Mesendoderm (in vitro differentiated cells): ENCODE measurements around the gene NAA30.
A peak's percentile ranks its signal among the peaks of the same experiment; 100 is the strongest.

Experiments used
- DNase-seq: peaks from one replicate; pipeline ENCODE4 v3.0.0; 2013
- H2AK5ac ChIP-seq: 2 replicates; pipeline ENCODE4 v1.6.1; 2013; ENCODE audit warnings: low read length, inconsistent platforms
- H2BK120ac ChIP-seq: 2 replicates; pipeline ENCODE4 v1.6.1; 2013; ENCODE audit warnings: low read depth, mild to moderate bottlenecking, low read length, moderate library complexity, mixed read lengths
- H2BK15ac ChIP-seq: replicated peaks from 2 replicates; pipeline ENCODE4 v1.6.1; 2013; ENCODE audit warnings: low read depth, mild to moderate bottlenecking, moderate library complexity
- H2BK5ac ChIP-seq: 2 replicates; pipeline ENCODE4 v1.6.1; 2013; ENCODE audit warnings: low read length, inconsistent platforms
- H3K18ac ChIP-seq: 2 replicates; pipeline ENCODE4 v1.6.1; 2013; ENCODE audit warnings: mild to moderate bottlenecking, low read length, mixed read lengths
- H3K23ac ChIP-seq: one replicate; pipeline ENCODE4 v1.6.1; 2013; ENCODE audit warnings: low read length
- H3K27ac ChIP-seq: 2 replicates; pipeline ENCODE4 v1.5.1; 2013; ENCODE audit warnings: low read depth, mild to moderate bottlenecking, inconsistent platforms, low read length, moderate library complexity
- H3K27me3 ChIP-seq: 2 replicates; pipeline ENCODE4 v1.6.1; 2013; ENCODE audit warnings: low read length, control low read depth, mild to moderate bottlenecking, inconsistent platforms; ENCODE audit not compliant: insufficient read depth, poor library complexity
- H3K36me3 ChIP-seq: 2 replicates; pipeline ENCODE4 v1.6.1; 2013; ENCODE audit warnings: low read length, inconsistent platforms; ENCODE audit not compliant: control insufficient read depth, insufficient read depth
- H3K4ac ChIP-seq: one replicate; pipeline ENCODE4 v1.6.1; 2013; ENCODE audit warnings: low read depth, mild to moderate bottlenecking, low read length, moderate library complexity
- H3K4me1 ChIP-seq: 2 replicates; pipeline ENCODE4 v1.6.1; 2013; ENCODE audit warnings: low read depth, low read length, inconsistent platforms; ENCODE audit not compliant: control insufficient read depth
- H3K4me2 ChIP-seq: 2 replicates; pipeline ENCODE4 v1.6.1; 2013; ENCODE audit warnings: low read length
- H3K4me3 ChIP-seq: 2 replicates; pipeline ENCODE4 v1.5.1; 2013; ENCODE audit warnings: mild to moderate bottlenecking, low read length
- H3K56ac ChIP-seq: one replicate; pipeline ENCODE4 v1.6.1; 2013; ENCODE audit warnings: low read length
- H3K79me1 ChIP-seq: 2 replicates; pipeline ENCODE4 v1.6.1; 2013; ENCODE audit warnings: low read length, inconsistent platforms
- H3K79me2 ChIP-seq: 2 replicates; pipeline ENCODE4 v1.6.1; 2013; ENCODE audit warnings: mild to moderate bottlenecking, low read length; ENCODE audit not compliant: control insufficient read depth, insufficient read depth
- H3K9ac ChIP-seq: 2 replicates; pipeline ENCODE4 v1.6.1; 2013; ENCODE audit warnings: low read length, inconsistent platforms
- H4K5ac ChIP-seq: one replicate; pipeline ENCODE4 v1.6.1; 2013; ENCODE audit warnings: low read length
- H4K8ac ChIP-seq: one replicate; pipeline ENCODE4 v1.6.1; 2013; ENCODE audit warnings: low read depth, mild to moderate bottlenecking, control low read depth, low read length, moderate library complexity
- WGBS: extraction: QIAGEN DNeasy Blood & Tissue Kit; methylation state at CpG from one replicate; pipeline ENCODE4 v1.1.7; 2013; ENCODE audit warnings: low lambda C conversion rate, missing lambda C conversion rate; ENCODE audit not compliant: insufficient coverage; ENCODE audit errors: extremely low coverage; 5-methylcytosine and 5-hydroxymethylcytosine counted together

Gene NAA30

GRCh38 chr14:57375156-57375555 lies 15.2 kb upstream of the NAA30 start:
- Histone ChIP-seq H2BK120ac (no peak overlapping the region), H3K18ac (no peak overlapping the region), H3K56ac (no peak overlapping the region), H4K8ac (no peak overlapping the region), H3K36me3 (no peaks in the 10 kb centered on the region), H3K27me3 (no peaks in the 10 kb centered on the region), H2AK5ac (no peak overlapping the region), H4K5ac (no peak overlapping the region), H2BK5ac (no peak overlapping the region), H3K4ac (no peak overlapping the region), H2BK15ac (no peak overlapping the region), H3K9ac (no peak overlapping the region), H3K4me3 (no peak overlapping the region), H3K79me1 (no peaks in the 10 kb centered on the region), H3K23ac (no peak overlapping the region), H3K79me2 (no peaks in the 10 kb centered on the region), H3K4me2 (no peak overlapping the region), H3K4me1 (no peaks in the 10 kb centered on the region), H3K27ac (no peak overlapping the region)
- peak; percentile 19 for DNase-seq
- no CpG with 5 or more reads among the region's 3 CpGs for WGBS

GRCh38 chr14:57378661-57379060 lies 11.7 kb upstream of the NAA30 start:
- H3K79me2 ChIP-seq, result no peaks in the 10 kb centered on the region
- H3K9ac ChIP-seq, result no peak overlapping the region
- DNase-seq, result no peak

GRCh38 chr14:57380935-57381334 lies 9.5 kb upstream of the NAA30 start:
- no peaks in the 10 kb centered on the region for H3K79me2 ChIP-seq
- H2BK5ac ChIP-seq, result no peak overlapping the region
- no peaks in the 10 kb centered on the region for H3K27me3 ChIP-seq
- no peak for DNase-seq
- no peaks in the 10 kb centered on the region for H3K36me3 ChIP-seq
- no peak overlapping the region for H3K4me2 ChIP-seq
- no peak overlapping the region for H2BK15ac ChIP-seq
- no peak overlapping the region for H4K8ac ChIP-seq
- no peak overlapping the region for H3K4ac ChIP-seq
- no peaks in the 10 kb centered on the region for H3K4me1 ChIP-seq
- no peak overlapping the region for H3K27ac ChIP-seq
- H3K23ac ChIP-seq, result no peak overlapping the region
- no peak overlapping the region for H2AK5ac ChIP-seq
- H3K79me1 ChIP-seq, result no peaks in the 10 kb centered on the region
- no peak overlapping the region for H4K5ac ChIP-seq
- H3K9ac ChIP-seq, result no peak overlapping the region
- no peak overlapping the region for H3K4me3 ChIP-seq
- no peak overlapping the region for H3K18ac ChIP-seq
- H3K56ac ChIP-seq, result no peak overlapping the region
- H2BK120ac ChIP-seq, result no peak overlapping the region
- WGBS, result no CpG with 5 or more reads among the region's 3 CpGs

More at GRCh38 chr14:57378661-57379060, 11.7 kb upstream of the NAA30 start:
- Histone ChIP-seq H3K27ac (no peak overlapping the region), H2AK5ac (no peak overlapping the region), H4K5ac (no peak overlapping the region), H3K27me3 (no peaks in the 10 kb centered on the region), H3K4me3 (no peak overlapping the region), H2BK15ac (no peak overlapping the region), H3K23ac (no peak overlapping the region), H3K4ac (no peak overlapping the region), H3K56ac (no peak overlapping the region), H4K8ac (no peak overlapping the region), H3K79me1 (no peaks in the 10 kb centered on the region), H3K4me2 (no peak overlapping the region), H2BK5ac (no peak overlapping the region), H3K36me3 (no peaks in the 10 kb centered on the region), H2BK120ac (no peak overlapping the region), H3K18ac (no peak overlapping the region), H3K4me1 (no peaks in the 10 kb centered on the region)

- no CpG with 5 or more reads among the region's 2 CpGs for WGBS
These were observed 8.1 kb upstream of the NAA30 start for GRCh38 chr14:57382283-57382682.

GRCh38 chr14:57383125-57383745 lies 7.2 kb upstream of the NAA30 start:
- Histone ChIP-seq H3K27me3 (no peaks in the 10 kb centered on the region), H4K5ac (no peak overlapping the region), H3K23ac (no peak overlapping the region), H3K9ac (no peak overlapping the region), H3K4ac (no peak overlapping the region), H3K79me2 (no peaks in the 10 kb centered on the region), H2BK120ac (no peak overlapping the region), H2BK15ac (no peak overlapping the region), H3K79me1 (no peaks in the 10 kb centered on the region), H3K4me3 (no peak overlapping the region), H3K36me3 (no peaks in the 10 kb centered on the region), H2BK5ac (no peak overlapping the region), H3K4me2 (no peak overlapping the region), H4K8ac (no peak overlapping the region), H2AK5ac (no peak overlapping the region), H3K56ac (no peak overlapping the region), H3K4me1 (no peaks in the 10 kb centered on the region), H3K27ac (no peak overlapping the region), H3K18ac (no peak overlapping the region)
- peak; percentile 69 for DNase-seq

More at GRCh38 chr14:57382283-57382682, 8.1 kb upstream of the NAA30 start:
- no peak overlapping the region for H2BK15ac ChIP-seq
- no peak overlapping the region for H2BK120ac ChIP-seq
- no peak overlapping the region for H2AK5ac ChIP-seq
- no peaks in the 10 kb centered on the region for H3K36me3 ChIP-seq
- DNase-seq, result no peak
- H3K27ac ChIP-seq, result no peak overlapping the region
- no peak overlapping the region for H3K4me3 ChIP-seq
- no peak overlapping the region for H3K56ac ChIP-seq
- no peak overlapping the region for H4K5ac ChIP-seq
- no peak overlapping the region for H3K4me2 ChIP-seq
- H3K23ac ChIP-seq, result no peak overlapping the region
- H2BK5ac ChIP-seq, result no peak overlapping the region
- no peak overlapping the region for H3K4ac ChIP-seq
- no peaks in the 10 kb centered on the region for H3K79me1 ChIP-seq
- no peak overlapping the region for H3K9ac ChIP-seq
- H3K18ac ChIP-seq, result no peak overlapping the region
- H3K4me1 ChIP-seq, result no peaks in the 10 kb centered on the region
- H4K8ac ChIP-seq, result no peak overlapping the region
- no peaks in the 10 kb centered on the region for H3K27me3 ChIP-seq
- H3K79me2 ChIP-seq, result no peaks in the 10 kb centered on the region

GRCh38 chr14:57388067-57388466 lies 2.3 kb upstream of the NAA30 start:
- Histone ChIP-seq H3K4me2 (no peak overlapping the region), H3K4ac (no peak overlapping the region), H3K27me3 (no peaks in the 10 kb centered on the region), H3K79me2 (peaks cover 17% of the 10 kb centered on the region), H3K27ac (no peak overlapping the region), H3K56ac (no peak overlapping the region), H3K18ac (no peak overlapping the region), H3K4me1 (peaks cover 6% of the 10 kb centered on the region), H3K4me3 (no peak overlapping the region), H3K23ac (no peak overlapping the region), H2AK5ac (no peak overlapping the region), H2BK120ac (no peak overlapping the region), H4K8ac (no peak overlapping the region), H4K5ac (no peak overlapping the region), H2BK5ac (no peak overlapping the region), H3K9ac (no peak overlapping the region), H3K79me1 (peaks cover 7% of the 10 kb centered on the region), H2BK15ac (no peak overlapping the region), H3K36me3 (no peaks in the 10 kb centered on the region)
- DNase-seq, result no peak
